Neuron (in vitro differentiated cells): Measurements from ENCODE around the gene NF1.

Experiments
- H2AFZ ChIP-seq: one replicate; pipeline ENCODE4 v1.6.1; 2013; ENCODE audit warnings: low read depth, mild to moderate bottlenecking, inconsistent platforms, low read length, moderate library complexity
- H3K27me3 ChIP-seq: one replicate; pipeline ENCODE4 v1.6.1; 2013; ENCODE audit warnings: low read length; ENCODE audit not compliant: insufficient read depth
- H3K36me3 ChIP-seq: one replicate; pipeline ENCODE4 v1.6.1; 2013; ENCODE audit warnings: low read length; ENCODE audit not compliant: insufficient read depth
- H3K4me1 ChIP-seq: one replicate; pipeline ENCODE4 v1.6.1; 2013; ENCODE audit warnings: low read length; ENCODE audit not compliant: insufficient read depth
- H3K4me3 ChIP-seq: 2 replicates; pipeline ENCODE4 v1.5.1; 2013; ENCODE audit warnings: mild to moderate bottlenecking, low read length, moderate library complexity
- H3K9me3 ChIP-seq: one replicate; pipeline ENCODE4 v1.6.1; 2013; ENCODE audit warnings: low read length

The NF1 gene

DNA sequence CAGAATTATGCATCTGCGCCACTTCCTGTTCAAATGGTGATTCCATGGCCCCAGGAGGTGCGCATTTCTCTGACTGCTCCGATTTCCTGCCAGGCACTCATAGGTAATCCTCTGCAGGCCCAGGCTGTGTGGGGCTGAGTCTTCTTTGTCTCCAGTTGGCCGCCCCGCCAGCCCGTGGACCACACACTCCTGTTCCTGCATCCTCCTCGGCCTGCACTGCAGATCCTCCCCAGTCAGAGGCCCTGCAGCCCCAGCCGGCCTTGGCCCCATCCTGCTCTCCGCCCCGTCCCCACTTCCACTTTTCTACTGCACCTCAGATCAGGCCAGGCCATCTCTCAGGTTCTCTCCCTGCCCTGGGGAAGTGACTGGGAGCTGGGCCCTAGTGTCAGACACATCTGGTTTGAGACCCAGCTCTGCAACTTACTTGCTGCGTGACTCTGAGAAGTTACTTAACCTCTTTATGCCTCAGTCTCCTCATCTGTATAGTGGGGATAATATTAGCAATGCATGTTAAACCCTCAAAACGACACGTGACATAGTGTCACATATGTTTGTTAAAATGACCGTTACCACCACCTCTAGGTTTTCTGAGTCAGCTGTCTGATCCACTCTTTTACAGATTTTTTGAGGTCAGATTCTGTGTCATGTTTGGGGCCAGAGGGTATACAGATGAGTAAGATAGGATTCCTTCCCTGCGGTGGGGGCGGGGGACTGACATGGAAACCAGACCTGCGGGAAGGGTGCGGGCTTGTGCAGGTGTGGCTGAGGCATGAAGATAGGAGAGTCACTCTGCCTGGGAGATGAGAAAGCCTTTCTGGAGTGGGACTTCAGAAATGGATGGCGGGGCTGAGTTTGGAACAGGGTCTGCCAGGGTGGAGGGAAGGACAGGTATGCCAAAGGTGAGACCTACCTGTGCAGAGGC, 309.5 kb downstream of the NF1 start:
- H3K27me3 ChIP-seq: peaks cover 2% of the 10 kb centered on the region
- no peak overlapping the region for H3K4me3 ChIP-seq
- peaks cover 4% of the 10 kb centered on the region for H3K4me1 ChIP-seq
- H3K36me3 ChIP-seq: no peaks in the 10 kb centered on the region
- H3K9me3 ChIP-seq: no peaks in the 10 kb centered on the region
- no peak overlapping the region for H2AFZ ChIP-seq

DNA sequence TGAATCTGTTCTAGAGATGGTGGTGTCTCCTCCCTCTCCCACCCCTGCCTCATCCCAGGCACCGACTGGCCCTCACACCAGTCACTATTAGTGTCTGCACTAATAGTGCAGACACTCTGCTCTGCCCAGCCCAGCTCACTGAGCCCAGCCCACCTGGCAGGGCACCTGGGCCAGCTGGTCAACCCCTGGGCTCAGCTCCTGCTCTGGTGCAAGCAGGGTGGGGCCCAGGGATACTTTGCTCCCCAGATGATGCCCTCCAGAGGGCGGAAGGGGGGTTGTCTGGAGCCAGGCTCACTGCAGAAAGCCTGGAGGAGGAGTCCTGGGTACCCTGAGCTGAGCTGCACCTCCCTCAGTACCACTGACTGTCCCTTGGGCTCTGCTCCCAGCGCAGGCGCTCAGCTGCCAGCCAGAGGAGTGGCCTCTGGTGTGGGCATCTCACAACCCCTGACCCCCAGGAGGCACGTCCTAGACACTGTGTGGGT, 311.2 kb downstream of the NF1 start:
- no peak overlapping the region for H2AFZ ChIP-seq
- H3K36me3 ChIP-seq: no peaks in the 10 kb centered on the region
- no peaks in the 10 kb centered on the region for H3K9me3 ChIP-seq
- peaks cover 4% of the 10 kb centered on the region for H3K4me1 ChIP-seq
- peaks cover 2% of the 10 kb centered on the region for H3K27me3 ChIP-seq
- no peak overlapping the region for H3K4me3 ChIP-seq

DNA sequence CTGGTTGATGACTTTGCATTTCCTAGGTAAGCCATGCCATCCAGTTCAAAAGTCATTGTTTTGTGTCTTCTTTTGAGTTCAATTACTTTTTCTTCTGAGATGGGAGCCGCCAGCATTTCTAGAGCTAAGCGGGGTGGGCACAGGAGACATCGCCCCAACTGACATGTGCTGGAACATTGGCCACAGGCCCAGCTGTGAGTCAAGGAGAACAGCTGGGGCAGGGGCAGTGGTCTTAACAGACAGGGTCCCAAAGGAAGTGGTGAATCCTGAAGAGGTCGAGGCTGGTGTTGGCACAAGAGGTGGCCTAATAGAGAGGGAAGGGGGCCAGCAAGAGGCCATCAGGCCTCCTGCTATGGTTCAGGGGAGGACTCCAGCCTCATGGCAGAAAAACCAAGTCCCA, 313.8 kb downstream of the NF1 start:
- Histone ChIP-seq H3K9me3 (no peaks in the 10 kb centered on the region), H3K4me3 (no peak overlapping the region), H3K27me3 (peaks cover 2% of the 10 kb centered on the region), H3K36me3 (no peaks in the 10 kb centered on the region), H3K4me1 (peaks cover 2% of the 10 kb centered on the region), H2AFZ (no peak overlapping the region)

DNA sequence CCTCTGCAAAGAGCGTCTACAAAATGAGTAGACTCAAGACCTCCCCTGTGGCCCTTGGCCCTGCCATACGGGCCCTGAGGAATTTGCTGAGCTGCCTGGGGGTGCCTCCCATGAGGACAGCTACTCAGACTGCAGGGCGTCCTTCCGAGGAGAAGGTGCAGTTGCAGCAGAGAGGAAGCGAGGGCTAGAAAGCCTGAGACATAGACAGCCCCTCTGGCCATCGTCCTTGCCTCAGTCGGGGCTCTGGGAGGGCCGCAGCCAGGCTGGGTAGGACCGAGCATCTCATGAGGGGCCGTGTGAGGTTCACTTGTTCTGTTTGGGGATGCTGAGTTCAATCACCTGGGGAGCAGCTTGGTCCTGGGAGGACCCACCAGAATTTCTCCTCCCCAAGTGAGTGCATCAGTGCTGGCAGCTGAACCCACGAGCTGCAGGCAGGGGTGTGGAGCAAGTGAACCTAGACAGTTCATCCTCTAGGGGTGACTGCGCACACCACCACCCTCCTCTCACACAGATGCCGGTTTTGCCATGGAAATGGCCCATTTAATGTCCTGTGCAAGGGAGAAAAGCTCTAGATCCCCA, 317.0 kb downstream of the NF1 start:
- Histone ChIP-seq H3K4me3 (no peak overlapping the region), H3K27me3 (peaks cover 2% of the 10 kb centered on the region), H2AFZ (no peak overlapping the region), H3K36me3 (no peaks in the 10 kb centered on the region), H3K9me3 (no peaks in the 10 kb centered on the region), H3K4me1 (peaks cover 25% of the 10 kb centered on the region)

DNA sequence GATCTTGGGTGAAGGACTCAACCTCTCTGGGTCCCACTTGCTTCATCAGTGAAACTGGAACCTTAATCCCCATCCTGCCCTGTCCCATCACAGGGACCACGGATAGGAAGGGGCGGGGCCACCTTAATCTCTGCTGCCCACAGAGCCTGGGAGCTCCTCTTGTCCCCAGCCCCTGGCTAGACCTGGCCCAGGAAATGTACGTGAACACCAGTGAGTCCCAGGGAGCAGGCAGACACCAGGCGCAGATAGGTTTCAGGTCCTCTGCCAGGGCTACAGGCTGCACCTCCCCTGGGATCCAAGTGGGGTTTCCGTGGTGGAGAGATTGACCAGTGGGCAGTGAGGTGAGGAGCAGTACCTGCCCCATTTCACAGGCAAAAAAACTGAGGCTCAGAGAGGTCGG, 317.7 kb downstream of the NF1 start:
- peaks cover 2% of the 10 kb centered on the region for H3K27me3 ChIP-seq
- no peak overlapping the region for H2AFZ ChIP-seq
- H3K4me1 ChIP-seq: peaks cover 30% of the 10 kb centered on the region
- no peak overlapping the region for H3K4me3 ChIP-seq
- H3K36me3 ChIP-seq: no peaks in the 10 kb centered on the region
- H3K9me3 ChIP-seq: no peaks in the 10 kb centered on the region

DNA sequence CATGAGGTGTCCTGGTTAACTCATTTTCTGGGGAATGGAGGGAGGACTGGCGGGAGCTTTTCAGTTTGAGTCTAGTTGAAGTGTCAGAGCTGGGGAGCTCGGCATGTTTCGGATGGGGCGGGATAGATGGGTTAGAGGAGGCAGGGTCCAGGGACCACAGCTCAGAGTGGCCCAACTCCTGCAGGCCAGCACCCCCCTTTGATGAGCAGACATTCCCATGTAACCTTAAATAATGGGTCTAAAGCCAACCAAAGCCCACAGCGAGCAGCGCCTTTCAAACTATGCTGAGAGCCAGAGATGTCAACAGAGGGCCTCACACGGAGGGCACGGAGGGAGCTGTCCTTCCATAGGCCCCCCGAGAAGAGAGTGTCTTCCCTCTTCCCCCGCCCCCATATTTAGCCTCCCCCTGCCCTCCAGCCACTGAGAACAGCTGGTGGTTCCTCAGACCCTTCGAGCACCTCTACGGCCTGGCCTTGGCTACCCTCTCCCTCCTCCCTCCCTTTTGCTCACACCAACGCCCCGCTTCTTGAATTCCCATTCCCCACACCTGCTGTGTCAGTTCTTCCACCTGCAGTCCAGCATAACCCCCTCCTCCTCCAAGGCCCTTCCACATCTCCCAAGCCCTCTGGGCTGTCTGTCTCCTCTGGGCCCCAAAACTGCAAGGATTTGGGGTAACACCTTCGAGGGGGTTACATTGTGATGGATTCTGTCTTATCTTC, 318.5 kb downstream of the NF1 start:
- H3K27me3 ChIP-seq: peaks cover 2% of the 10 kb centered on the region
- no peak overlapping the region for H2AFZ ChIP-seq
- peaks cover 30% of the 10 kb centered on the region for H3K4me1 ChIP-seq
- H3K4me3 ChIP-seq: no peak overlapping the region
- no peaks in the 10 kb centered on the region for H3K9me3 ChIP-seq
- H3K36me3 ChIP-seq: no peaks in the 10 kb centered on the region

DNA sequence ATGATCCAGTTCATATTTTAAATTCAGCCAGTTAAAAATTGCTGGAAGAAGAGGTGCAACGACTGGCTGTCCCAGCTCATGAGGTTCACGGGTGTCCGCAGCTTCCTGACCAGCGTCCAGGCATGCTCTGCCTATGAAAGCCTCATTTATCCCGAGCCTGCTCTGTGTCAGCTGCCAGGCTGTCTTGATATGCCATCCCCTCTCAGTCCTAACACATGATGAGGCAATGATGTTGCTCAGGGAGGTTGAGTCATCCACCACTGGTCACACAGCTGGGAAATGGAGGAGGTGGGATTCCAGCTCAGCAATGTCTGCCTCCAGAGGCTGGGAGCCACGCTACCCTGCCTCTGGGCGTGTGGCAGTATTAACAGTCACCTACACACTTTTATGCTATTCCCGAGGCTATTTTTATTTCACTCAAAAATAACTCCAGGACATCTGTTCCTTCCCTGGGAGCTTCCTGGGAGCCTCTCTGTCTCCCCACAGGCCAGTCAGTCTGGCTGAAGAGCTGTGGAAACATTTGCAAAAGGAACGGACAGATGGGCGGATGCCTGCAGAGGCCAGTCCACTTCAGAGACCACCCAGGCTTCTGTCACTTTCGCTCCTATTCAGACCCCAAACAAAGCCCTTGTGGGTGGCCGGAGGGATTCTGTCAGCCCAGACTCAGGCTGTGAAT, 319.2 kb downstream of the NF1 start:
- Histone ChIP-seq H3K4me1 (peaks cover 33% of the 10 kb centered on the region), H3K36me3 (no peaks in the 10 kb centered on the region), H3K27me3 (no peaks in the 10 kb centered on the region), H3K4me3 (no peak overlapping the region), H2AFZ (no peak overlapping the region), H3K9me3 (no peaks in the 10 kb centered on the region)

DNA sequence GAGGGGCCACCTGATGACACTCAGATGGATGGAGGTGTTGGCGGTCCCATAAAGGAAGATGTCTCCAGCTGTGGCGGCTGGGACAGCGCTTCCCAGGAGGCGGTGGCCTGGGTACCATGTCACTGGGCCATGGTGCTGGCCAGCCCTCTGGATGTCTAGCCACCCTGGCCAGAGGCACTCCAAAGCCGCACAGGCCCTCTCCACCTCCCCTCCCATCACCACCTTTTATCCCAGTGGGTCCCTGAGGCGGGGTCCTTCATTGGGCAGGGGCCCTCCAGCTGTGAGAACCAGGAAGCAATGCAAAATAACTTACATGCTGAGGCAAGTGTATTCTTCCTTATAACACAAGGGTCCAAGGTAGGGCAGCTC, 319.8 kb downstream of the NF1 start:
- Histone ChIP-seq H3K9me3 (no peaks in the 10 kb centered on the region), H3K27me3 (no peaks in the 10 kb centered on the region), H3K4me1 (peaks cover 35% of the 10 kb centered on the region), H3K36me3 (no peaks in the 10 kb centered on the region), H3K4me3 (no peak overlapping the region), H2AFZ (no peak overlapping the region)

DNA sequence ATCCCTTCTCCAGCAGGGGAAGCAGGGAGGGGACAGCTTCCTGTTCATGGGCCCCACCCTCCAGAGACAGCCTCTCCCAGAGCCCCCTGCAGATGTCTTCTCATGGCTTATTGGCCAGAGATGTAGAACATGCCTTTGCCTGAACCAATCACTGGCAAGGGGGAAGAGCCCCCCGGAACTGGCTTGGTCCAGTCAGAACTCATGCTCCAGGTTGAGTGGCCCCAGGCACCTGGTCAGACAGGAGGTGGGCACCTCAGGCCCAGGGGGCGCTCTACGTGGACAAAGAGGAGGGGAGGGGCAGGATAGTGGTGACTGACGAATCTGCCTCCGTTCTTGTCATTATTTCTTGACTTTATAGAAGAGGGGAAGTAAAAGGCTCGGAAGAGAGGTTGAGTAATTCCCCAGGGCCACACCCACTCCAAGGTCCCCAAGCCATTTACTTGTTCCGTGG, 320.3 kb downstream of the NF1 start:
- no peak overlapping the region for H2AFZ ChIP-seq
- H3K36me3 ChIP-seq: no peaks in the 10 kb centered on the region
- H3K27me3 ChIP-seq: no peaks in the 10 kb centered on the region
- H3K4me3 ChIP-seq: no peak overlapping the region
- no peaks in the 10 kb centered on the region for H3K9me3 ChIP-seq
- H3K4me1 ChIP-seq: peaks cover 35% of the 10 kb centered on the region

DNA sequence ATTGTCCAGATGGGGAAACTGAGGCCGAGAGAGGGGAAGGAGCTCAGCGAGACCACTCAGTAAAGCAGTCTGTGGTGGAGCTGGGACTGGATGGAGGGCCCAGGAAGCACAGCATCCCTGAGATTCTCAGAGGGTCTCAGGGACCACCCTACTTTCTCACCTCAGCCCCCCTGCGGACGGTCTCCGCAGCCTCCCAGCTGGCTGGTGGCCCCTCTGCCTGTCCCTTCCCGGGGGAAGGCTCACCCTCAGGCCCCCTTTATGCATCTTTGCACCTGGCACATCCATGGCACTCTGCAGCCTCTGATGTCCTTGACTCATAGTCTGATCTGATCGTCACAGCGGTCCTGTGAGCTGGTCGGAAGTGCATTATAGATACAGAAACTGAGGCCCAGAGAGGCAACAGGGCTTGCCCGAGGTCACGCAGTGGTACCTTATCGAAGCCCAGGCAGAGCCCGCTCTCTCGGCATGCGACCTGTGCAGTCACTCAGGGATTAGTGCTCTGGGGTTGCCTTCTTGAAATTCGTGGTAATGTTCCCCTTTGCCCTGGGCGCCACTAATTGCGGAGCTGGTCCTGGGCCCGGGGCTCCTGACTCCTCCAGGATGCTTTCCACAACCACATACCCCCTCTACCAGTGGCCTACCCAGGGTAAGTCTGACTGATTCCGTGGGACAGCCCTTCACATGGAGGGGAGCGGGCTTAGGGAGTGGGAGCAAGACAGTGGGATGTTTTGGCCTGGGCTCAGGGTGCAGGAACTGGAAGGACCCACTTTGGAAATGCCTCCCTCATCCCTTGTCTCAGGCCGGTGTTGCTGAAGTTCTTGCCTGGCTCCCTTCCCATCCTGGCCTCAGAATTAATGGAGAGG, 321.1 kb downstream of the NF1 start:
- Histone ChIP-seq H3K9me3 (no peaks in the 10 kb centered on the region), H3K27me3 (no peaks in the 10 kb centered on the region), H3K36me3 (no peaks in the 10 kb centered on the region), H3K4me1 (peaks cover 35% of the 10 kb centered on the region), H2AFZ (no peak overlapping the region), H3K4me3 (no peak overlapping the region)

DNA sequence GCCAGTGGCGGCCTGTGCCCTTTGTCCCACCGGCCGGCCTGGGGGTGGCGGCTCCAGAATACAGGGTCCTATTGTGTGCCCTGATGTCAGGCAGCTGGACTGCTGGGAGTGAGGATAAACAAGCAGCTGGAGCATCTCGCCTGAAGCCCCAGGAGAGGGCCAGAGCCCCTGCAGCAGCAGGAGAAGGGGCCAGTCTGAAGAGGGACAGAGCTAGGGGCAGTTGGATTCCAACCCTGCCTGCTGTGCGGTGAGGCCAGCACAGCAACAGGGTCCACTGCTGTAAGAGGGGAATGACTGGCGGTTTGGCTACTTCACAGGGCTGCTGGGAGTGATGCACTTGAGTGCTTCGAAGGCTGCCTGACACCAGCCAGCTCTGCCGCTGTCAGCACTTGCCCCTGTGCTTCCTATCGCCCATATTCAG, 321.7 kb downstream of the NF1 start:
- H3K36me3 ChIP-seq: no peaks in the 10 kb centered on the region
- H3K27me3 ChIP-seq: no peaks in the 10 kb centered on the region
- H3K9me3 ChIP-seq: no peaks in the 10 kb centered on the region
- H3K4me3 ChIP-seq: no peak overlapping the region
- no peak overlapping the region for H2AFZ ChIP-seq
- H3K4me1 ChIP-seq: peaks cover 35% of the 10 kb centered on the region
